Measurements from ENCODE around the gene RALGAPB. TPM values are rescaled to one million over a fixed set of nuclear protein-coding genes. Genes with fewer than 3 reads are reported as not detected.

The RALGAPB gene
- total RNA-seq, 1 donor from 2014 or later: 30.0 TPM

- Mint-ChIP-seq H3K4me1 (ENCODE audit: low read depth) (no peaks in the 10 kb centered on the region), H3K27ac (no peak overlapping the region), H3K27me3 (ENCODE audit: low read depth) (peaks cover 4% of the 10 kb centered on the region), H3K4me3 (ENCODE audit: low read depth) (no peak overlapping the region), H3K36me3 (ENCODE audit: low read depth) (no peaks in the 10 kb centered on the region), H3K9me3 (no peaks in the 10 kb centered on the region)
- intact Hi-C loops (cut with micrococcal nuclease): no loop called here
- DNase-seq (ENCODE audit: low spot score): no peak
Observed at GRCh38 chr20:38625896-38626295, 153.3 kb downstream of the RALGAPB start.

GRCh38 chr20:38626921-38627659 is 154.4 kb downstream of the RALGAPB start:
- H3K4me3 Mint-ChIP-seq (ENCODE audit: low read depth): no peak overlapping the region
- no peaks in the 10 kb centered on the region for H3K36me3 Mint-ChIP-seq (ENCODE audit: low read depth)
- no peak for DNase-seq (ENCODE audit: low spot score)
- no peak overlapping the region for H3K27ac Mint-ChIP-seq
- intact Hi-C loops (cut with micrococcal nuclease): no loop called here
- H3K9me3 Mint-ChIP-seq: no peaks in the 10 kb centered on the region
- peaks cover 3% of the 10 kb centered on the region for H3K4me1 Mint-ChIP-seq (ENCODE audit: low read depth)
- peaks cover 2% of the 10 kb centered on the region for H3K27me3 Mint-ChIP-seq (ENCODE audit: low read depth)

Other genes with a start within 250 kb of the RALGAPB start
- not detected in 2 replicates for gene KIAA1755, start 212.1 kb upstream of the RALGAPB start, total RNA-seq
- gene BPI, start 168.7 kb upstream of the RALGAPB start, total RNA-seq: not detected in 2 replicates
- not detected in 2 replicates for gene LBP, start 126.4 kb upstream of the RALGAPB start, total RNA-seq
- 78.7 and 83.7 TPM in 2 replicates for gene SNHG17, start 37.5 kb upstream of the RALGAPB start, total RNA-seq
- gene ADIG, start 108.4 kb downstream of the RALGAPB start, total RNA-seq: not detected in 2 replicates
- not detected in 2 replicates for gene ARHGAP40, start 129.0 kb downstream of the RALGAPB start, total RNA-seq